GM10248 (cell line): ENCODE measurements around the gene RAVER1.

Source experiments
- CTCF ChIA-PET: fragments of 300-600 bp; sonication (Branson Sonifier 250); formaldehyde crosslinking; extraction: SDS; loops from one replicate; lab custom pipeline; 2021; ENCODE audit warnings: antibody characterized with exemption; lab: Yijun Ruan, JAX
- POLR2A ChIA-PET: fragments of 350-650 bp; sonication (Branson Sonifier 250); formaldehyde crosslinking; extraction: SDS; loops from one replicate; lab custom pipeline; 2020; ENCODE audit warnings: antibody characterized with exemption; lab: Yijun Ruan, JAX
- DNase-seq: peaks from one replicate; pipeline ENCODE4 v3.0.0; 2012; ENCODE audit errors: extremely low spot score
- TF ChIP-seq, protein P1 (sequence below): IDR thresholded peaks from 2 replicates; pipeline ENCODE4 v1.5.1; 2012; ENCODE audit warnings: mild to moderate bottlenecking, low read depth; ENCODE audit errors: extremely low read depth, missing control alignments, control extremely low read depth

Gene RAVER1

DNA sequence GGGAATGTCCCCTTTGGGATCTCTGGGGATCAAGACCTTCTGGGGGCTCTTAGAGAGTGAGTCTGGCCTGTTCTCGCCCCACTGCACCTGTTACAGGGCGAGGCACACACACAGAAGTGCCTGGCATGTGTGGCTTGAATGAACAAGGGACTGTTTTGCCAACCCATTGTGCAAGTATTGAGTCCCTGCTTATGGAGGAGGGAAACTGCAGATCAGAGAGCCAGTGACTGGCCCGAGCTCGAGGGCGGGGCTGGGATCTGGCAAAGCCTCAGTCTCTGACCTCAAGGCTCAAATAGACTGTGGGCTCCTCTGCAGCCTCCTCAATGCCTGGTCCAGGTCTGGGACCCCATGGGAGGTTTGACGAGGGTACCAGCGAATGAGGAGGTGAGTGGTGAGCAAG is 5.5 kb downstream of the RAVER1 start:
- CTCF ChIA-PET, result no interaction called here
- TF ChIP-seq, protein P1, sequence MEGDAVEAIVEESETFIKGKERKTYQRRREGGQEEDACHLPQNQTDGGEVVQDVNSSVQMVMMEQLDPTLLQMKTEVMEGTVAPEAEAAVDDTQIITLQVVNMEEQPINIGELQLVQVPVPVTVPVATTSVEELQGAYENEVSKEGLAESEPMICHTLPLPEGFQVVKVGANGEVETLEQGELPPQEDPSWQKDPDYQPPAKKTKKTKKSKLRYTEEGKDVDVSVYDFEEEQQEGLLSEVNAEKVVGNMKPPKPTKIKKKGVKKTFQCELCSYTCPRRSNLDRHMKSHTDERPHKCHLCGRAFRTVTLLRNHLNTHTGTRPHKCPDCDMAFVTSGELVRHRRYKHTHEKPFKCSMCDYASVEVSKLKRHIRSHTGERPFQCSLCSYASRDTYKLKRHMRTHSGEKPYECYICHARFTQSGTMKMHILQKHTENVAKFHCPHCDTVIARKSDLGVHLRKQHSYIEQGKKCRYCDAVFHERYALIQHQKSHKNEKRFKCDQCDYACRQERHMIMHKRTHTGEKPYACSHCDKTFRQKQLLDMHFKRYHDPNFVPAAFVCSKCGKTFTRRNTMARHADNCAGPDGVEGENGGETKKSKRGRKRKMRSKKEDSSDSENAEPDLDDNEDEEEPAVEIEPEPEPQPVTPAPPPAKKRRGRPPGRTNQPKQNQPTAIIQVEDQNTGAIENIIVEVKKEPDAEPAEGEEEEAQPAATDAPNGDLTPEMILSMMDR, result no peak
- no peak for DNase-seq
- POLR2A ChIA-PET, result interaction anchor here (0.7 kb wide), 2 partner anchors 31 to 123 kb away, joined by 4 read pairs; no protein-coding TSS in a partner anchor

DNA sequence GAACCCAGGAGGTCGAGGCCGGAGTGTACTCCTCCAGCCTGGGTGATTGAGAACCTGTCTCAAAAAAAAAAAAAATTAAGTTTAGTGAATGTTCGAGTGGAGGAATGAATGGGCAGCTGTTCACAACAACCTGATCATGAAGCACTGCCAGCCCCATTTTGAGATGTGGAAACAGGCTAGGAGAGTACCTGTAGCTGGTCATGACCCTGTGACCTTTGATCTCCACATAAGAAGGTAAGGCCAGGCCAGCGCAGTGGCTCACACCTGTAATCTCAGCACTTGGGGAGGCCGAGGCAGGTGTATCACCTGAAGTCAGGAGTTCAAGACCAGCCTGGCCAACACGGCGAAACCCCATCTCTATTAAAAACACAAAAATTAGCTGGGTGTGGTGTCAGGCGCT is 7.6 kb downstream of the RAVER1 start:
- no peak for DNase-seq
- ChIA-PET POLR2A (interaction anchor here (0.7 kb wide), 1 partner anchor 55 kb away, joined by 4 read pairs; the partner anchor contains the start of gene ICAM1), CTCF (interaction anchor here (0.7 to 1.5 kb wide), 4 partner anchors 20 to 66 kb away, joined by 3 read pairs; no protein-coding TSS in a partner anchor)
- TF ChIP-seq, protein P1, result no peak

DNA sequence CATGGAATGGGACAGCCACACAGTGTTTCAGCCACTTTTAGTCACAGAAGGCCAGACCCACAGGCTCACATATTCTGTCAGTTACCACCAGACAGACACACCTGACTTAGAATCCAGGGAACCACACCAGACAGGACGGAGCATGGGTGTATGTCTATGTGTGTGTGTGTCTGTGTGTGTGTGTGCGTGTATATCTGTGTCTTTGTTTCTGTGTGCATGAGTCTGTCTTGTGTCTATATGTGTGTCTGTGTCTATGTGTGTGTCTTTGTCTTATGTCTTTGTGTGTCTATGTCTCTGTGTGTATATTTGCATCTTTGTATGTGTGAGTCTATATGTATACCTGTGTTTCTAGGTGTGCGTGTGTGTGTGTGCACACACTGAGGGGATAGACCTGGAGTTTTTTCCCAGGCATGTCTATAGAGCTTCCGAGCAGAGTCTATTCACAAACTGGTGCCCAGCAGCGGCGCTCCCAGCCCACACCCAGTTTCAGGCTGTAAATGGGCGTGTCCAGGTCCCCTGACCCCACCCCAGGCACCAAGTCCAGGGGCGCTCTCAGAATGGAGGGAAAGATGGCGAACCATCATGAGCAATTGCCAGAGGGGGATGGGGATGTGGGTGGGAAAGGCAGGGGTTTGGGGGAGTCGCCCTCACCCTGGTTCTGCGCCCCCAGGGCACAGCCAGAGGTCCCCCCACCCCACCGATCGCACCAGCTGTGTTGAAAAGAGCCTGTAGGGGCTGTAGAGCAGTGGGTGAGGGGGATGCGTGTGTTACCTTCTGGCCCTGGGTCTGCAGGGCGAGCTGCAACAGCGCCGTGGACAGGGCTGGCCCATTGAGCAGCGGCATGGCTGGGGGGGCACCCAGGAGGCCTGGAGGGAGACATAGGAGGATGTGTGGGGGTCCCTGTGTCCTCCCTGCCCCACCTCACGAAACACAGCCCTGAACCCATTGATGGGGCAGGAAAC is 11.2 kb downstream of the RAVER1 start:
- TF ChIP-seq, protein P1, result no peak
- no peak for DNase-seq
- ChIA-PET POLR2A (no interaction called here), CTCF (interaction anchor here (1.8 kb wide), 1 partner anchor 8 kb away, joined by 6 read pairs; no protein-coding TSS in a partner anchor)

GRCh38 chr19:10321417-10321797 is 11.9 kb downstream of the RAVER1 start:
- CTCF ChIA-PET, result interaction anchor here (1.5 to 1.8 kb wide), 2 partner anchors 9 to 68 kb away, joined by 4 to 6 read pairs; no protein-coding TSS in a partner anchor
- DNase-seq, result no peak
- POLR2A ChIA-PET, result interaction anchor here (0.5 kb wide), 1 partner anchor 10 kb away, joined by 6 read pairs; no protein-coding TSS in a partner anchor
- TF ChIP-seq, protein P1, result no peak

DNA sequence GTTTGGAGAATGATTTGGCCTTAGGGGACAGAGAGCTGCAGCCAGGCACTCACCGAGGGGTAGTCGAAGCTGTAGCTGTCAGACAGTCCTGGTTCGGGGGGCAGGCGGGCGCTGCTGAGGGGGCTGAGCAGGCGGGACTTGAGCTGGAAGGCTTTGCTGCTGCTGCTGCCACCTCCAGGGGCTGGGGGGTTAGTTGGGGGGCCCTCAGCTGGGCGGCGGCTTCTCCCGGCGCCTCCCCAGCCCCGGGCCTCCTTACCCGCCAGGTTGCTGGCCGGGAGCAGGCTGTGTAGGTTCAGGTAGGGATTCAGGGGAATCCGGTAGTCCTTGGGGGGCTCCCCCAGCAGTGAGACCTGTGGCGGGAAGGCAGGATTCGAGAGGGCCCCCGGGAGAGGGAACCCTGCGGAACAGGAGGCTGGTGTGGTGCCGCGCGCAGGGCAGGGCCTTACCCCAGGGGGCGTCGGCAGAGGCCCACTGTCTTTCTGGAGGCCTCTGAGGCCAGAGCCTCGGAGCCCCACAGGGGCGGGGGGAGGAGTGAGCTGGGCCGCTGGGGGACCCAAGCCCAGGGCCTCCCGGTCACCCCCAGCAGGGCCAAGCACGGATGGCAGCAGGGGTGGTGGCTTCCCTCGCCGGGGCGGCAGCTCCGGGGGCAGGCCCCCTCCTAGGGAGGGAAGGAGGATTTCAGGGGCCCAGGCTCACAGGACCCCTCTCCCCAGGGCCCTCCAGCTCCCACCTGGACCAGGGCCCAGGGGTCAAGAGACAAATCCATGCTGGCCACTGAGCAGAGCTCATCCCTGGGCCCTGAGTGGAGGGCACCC is 12.5 kb downstream of the RAVER1 start:
- TF ChIP-seq, protein P1, result no peak
- CTCF ChIA-PET, result interaction anchor here (1.5 to 1.8 kb wide), 2 partner anchors 9 to 68 kb away, joined by 4 to 6 read pairs; no protein-coding TSS in a partner anchor
- DNase-seq, result no peak
- POLR2A ChIA-PET, result interaction anchor here (0.5 to 0.6 kb wide), 3 partner anchors 10 to 1147 kb away, joined by 3 to 6 read pairs (median 4); no protein-coding TSS in a partner anchor
